Measurements from ENCODE around the gene PLOD3.

The PLOD3 gene

DNA sequence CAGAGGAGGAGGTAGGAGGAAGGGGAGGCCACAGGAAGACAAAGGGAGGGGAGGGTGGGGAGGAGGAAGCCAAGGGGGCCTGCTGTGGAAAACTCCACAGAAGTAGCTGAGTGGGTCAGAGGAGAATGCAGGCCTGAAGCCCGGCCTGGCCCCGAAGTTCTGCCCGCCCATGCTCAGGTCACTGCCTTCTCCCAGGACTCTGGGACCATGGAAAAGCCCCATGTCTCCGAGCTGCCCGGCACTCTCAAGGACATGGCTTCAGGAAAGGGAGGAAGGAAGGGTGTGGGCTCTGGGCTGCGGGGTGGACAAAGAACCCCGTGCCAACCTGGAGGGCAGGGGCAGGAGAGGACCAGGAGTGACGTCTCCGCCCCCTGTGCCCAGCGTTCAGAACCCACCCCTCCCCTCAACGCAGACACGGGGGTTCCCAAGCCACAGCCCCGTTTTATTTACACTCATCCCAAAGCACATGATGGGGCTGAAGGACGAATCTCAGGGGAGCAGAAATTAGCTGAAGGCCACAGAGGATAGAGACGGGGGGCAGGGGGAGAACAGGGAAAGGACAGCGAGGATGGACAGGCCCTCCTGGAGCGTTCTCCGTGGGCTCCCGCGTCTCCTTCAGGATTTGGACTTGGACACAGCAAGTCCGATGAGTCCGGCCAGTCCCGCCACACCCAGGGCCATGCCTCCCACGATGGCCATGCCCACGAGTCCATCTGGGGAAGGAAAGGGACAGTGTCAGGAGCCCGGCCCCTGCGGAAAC is 22.0 kb upstream of the PLOD3 start:
- DNase-seq = no peak

DNA sequence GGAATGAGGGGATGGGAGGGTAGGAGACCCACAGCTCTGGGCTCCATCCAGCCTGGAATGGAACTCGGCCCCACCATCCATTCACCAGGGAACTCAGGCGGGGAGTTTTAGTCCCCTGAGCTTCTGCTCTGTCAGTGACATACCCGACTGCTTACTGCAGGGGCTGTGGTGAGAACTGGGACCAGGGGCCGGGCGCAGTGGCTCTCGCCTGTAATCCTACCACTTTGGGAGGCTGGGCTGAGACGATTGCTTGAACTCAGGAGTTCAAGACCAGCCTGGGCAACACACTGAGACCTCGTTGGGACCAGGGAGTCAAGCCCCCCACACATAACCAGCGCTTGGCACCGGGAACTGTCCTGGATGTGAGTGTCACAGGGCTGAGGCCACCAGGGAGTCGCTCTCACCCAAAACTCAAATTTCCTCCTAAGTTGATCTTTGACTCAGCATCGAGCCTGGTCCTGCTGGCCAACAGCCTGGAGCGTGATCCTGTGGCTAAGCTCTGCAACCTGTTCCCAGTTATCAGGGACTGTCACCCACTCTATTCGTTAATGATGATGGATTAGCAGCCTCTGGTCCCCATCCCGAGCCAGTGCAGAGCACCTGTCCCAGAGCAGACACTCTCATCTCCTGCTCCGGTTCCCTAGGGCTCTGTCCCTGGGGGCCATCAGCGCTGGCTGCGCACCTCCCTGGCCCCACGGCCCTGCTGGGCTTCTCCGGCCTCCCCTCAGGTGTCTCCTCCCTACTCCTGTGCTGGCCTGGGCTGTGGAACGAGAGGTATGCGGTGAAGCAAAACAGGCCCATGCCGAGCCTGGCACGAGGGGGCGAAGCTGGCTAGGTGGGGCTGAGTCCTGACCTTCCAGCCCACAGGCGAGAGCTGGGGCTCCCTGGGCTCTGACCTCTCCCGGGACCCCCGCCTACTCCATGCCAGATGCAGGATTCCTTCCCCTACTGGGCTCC is 21.1 kb upstream of the PLOD3 start:
- no peak for DNase-seq

DNA sequence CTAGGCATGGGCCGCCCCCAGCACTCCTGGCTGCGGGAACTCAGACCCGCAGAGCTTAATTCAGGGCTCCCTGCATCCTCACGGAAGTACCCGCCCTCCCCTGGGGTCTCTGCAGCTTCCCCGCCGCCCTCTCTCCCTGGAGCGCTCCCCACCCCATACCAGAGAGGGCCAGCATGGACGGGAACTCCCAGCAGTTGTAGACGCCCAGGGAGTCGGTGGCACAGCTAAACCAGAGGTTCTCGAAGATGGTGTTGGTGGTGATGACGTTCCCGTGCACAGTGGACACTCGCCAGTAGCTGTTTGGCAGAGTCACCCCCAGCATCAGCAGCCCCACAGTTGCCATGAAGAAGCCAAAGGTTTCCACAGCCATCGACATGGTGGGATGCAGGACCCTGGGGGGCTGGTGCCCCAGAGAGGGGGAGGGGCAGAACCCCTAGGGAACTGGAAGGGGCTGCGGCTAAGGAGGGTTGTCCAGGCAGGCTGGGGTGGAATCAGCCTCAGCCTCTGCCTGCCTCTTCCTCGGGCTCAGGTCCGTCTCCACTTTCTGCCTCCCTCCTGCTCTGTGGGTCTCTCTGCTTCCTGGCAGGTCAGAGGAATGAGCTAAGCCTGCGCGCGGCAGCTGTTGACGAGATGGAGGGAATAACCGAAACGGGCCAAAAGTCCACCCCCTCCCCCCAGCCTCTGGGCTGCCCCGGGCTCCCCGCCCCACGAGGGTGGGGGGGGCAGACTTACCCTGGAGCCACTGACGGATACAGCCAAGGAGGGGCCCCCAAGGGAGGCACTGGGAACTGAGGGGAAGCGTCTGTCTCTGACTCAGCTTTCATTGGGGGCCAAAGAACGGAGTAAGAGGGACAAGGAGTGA is 20.1 kb upstream of the PLOD3 start, which contains the start of gene CLDN15:
CLDN15 (minus strand) TSS at position 597 of the 862 bp plus-strand sequence; CDS start at position 376, 221 bp downstream.
- DNase-seq = peak in 1 of 2 donors; percentile 93

DNA sequence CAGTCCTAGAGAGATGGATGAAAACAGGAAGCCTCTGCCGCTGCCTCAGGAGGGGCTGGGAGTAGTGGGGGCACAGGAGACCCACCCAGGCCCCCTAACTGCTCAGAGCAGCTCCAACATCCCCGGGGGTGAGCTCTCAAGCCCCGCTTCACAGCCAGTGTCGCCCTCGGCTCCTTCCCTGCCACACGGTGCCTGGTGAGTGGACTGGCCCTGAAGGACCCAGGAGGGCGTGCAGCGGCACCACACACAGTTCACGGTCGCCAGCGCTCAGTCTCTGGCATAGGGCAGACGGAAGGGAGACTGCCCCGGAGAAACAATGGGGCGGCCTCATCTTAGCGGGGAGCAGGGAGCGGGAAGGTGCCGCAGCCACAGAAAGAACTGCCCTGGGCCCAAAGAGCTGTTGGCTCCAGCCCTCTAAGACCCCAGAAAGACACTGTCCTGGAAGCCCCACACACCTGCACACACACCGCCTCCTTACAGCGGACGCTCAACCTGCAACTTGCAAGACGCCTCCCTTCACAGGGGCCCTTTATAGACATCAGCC is 19.0 kb upstream of the PLOD3 start:
- DNase-seq = no peak

DNA sequence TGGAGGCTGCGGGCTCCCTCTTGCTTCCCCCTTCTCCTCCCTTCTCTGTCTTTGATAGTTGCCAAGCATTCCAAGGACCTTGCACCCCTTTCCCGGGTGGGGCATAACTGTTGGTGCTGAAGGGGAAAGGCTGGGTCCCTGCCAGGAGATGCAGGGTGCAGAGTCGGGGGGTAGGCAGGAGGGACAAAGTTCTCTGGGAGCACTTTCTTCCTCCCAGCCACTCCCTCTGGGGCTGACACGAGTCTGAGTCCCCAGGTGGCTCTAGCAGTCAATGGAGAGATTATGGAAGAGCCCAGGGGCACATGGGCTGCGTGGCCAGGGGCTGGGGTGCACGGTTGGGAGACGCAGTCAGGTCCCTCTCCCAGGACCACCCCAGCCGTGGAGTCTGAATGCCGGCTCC is 18.1 kb upstream of the PLOD3 start:
- no peak for DNase-seq

DNA sequence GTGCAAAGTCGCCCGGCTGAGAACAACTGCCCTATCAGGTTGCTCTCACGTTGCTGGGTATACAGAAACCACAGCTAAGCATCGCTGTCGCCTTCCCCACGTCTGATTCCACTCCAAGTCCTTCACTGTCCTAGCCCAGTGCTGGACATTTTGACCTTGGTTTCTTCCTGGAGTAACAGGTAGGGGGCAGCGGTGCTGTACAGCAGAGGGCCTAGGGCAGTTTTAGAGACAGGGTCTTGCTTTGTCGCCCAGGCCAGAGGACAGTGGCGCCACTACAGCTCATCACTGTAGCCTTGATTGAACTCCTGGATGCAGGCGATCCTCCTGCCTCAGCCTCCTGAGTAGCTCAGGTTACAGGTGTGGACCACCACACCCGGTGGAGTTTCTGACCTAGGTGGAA is 17.7 kb upstream of the PLOD3 start:
- DNase-seq = peak in 1 of 2 donors; percentile 22

DNA sequence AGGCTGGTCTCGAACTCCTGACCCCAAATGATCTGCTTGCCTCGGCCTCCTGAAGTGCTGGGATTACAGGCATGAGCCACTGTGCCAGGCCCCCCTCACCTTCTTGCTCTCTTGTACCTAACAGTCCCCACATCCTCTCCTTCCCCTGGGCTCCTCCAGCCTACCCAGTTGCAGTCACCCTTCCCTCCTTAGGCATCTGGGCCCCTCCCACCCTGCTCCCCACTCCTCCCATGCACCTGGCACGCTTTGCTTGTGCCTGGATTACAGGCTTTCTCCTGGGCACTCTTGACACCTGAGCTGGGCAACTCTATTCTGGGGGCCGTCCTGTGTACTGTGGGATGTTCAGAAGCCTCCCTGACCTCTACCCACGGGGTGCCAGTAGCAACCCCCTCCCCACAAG is 17.3 kb upstream of the PLOD3 start:
- DNase-seq = no peak

DNA sequence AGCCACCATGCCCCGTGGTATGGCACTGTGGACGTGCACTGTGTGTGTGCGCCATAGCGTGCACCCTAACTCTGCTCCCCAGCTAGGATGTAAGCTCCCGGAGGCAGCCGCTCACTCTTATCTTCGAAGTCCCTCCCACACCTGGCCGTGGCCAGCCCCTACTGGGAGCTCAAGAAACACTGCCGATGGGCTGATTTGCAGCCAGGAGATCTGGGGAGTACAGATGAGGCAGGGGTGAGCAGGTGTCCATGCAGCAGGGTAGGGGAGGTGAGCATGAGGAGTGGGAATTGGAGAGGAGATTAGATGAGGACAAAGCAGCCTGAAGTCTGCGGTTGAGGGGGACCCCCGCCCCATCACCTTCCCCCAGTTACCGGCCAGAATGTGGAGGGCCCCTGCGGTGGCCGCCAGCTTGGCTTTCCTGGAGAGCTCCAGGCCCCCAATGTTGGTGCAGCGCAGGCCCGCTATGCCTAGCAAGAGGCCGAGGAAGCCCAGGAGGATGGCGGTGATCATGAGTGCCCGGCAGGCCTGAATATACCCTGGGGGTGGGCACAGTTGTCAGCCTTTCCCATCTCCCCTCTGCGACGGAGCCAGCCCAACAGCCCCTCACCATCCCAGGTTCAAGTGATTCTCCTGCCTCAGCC is 16.6 kb upstream of the PLOD3 start:
- DNase-seq = no peak

DNA sequence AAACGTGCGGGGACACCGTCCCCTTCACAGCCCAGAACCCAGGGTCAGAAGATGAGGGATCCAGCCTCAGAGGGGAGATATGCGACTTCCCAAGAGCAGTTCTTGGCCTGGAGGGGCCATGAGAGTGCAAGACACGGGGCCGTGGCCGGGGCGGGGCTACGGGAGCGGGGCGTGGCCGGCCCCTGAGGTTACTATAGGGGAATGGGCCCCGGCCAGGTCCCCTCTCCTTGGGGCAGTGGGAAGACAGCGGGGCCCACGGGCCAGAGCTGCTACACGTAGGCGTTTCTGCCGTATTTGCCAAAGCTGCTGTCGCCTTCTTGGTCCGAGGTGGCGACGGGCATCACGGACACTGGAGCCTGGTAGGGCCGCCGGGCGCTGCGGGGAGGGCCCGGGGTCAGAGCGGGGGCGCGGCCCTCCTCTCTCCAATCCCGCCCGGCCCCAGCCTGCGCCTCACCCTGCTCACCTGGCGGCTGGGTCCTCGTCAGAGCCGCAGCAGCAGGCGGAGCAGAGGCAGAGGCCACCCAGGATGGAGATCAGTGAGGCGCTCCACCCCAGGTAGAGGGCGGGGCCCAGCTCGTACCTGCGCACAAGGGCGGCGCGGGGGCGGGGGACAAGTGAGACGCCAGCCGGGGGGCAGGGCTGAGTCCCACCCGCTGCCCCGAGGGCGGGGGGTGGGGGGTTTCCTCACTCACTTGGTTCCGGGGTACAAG is 14.9 kb upstream of the PLOD3 start:
- no peak for DNase-seq

DNA sequence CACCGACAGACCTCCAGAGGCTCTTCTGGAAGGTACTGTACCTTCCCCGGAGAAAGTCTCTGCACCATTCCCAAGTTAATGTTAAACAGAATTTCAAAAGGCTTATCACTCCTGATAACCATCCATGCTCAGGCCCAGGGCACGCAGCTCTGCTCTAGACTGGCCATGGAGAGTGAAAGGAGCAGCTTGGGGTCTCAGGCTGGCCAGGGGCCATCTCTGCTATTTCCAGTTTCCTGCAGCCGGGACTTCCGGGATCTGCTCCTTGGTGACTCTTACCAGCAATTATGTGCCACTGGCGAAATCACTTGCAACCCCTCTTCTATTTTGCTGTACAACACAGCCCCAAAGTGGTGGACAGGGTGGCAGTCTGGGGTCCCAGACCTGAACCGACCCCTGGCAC is 14.3 kb upstream of the PLOD3 start:
- DNase-seq = no peak

DNA sequence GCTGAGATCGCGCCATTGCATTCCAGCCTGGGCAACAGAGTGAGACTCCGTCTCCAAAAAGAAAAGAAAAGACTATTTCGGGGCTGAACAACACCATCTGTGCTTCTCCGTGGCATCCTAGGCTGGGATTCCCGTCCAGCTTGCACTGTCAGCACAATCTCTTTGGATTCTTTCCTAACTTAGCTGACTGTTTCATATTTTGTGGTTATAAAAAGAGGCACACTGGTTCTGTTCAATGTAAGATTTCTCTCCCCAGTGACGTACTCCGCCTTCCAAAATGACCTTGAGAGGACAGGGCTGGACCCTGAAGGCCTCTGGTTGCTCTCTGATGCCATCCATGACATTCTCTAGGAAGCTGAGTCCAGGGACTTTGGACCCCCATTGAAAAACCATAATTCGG is 9.3 kb upstream of the PLOD3 start:
- no peak for DNase-seq

DNA sequence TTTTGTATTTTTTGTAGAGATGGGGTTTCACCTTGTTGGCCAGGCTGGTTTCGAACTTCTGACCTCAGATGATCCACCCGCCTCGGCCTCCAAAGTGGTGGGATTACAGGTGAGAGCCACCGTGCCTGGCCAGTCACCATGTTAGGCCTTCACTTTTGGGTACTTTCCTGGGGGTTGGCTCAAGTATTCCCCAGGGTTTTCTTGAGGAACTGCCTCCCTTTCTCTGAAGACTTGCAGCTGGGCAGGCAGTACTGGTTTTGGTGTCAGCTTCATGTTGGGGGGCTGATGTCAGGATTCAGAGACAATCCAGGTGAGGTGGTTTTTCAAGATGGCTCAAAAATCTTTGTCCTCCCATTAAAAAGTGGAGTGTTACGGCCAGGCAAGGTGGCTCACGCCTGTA is 8.3 kb upstream of the PLOD3 start:
- DNase-seq = no peak

DNA sequence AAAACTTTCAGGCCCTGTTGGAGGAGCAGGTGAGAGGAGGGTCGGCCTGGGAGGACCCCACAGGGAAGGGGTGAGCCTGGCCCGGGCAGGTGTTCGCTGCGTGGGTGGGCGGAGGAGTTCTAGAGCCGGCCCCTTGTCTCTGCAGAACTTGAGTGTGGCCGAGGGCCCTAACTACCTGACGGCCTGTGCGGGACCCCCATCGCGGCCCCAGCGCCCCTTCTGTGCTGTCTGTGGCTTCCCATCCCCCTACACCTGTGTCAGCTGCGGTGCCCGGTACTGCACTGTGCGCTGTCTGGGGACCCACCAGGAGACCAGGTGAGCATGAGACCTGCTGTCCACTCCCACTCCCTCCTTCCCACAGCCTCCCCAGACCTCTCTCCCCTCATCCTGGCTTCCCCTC is 6.1 kb upstream of the PLOD3 start:
- DNase-seq = no peak

DNA sequence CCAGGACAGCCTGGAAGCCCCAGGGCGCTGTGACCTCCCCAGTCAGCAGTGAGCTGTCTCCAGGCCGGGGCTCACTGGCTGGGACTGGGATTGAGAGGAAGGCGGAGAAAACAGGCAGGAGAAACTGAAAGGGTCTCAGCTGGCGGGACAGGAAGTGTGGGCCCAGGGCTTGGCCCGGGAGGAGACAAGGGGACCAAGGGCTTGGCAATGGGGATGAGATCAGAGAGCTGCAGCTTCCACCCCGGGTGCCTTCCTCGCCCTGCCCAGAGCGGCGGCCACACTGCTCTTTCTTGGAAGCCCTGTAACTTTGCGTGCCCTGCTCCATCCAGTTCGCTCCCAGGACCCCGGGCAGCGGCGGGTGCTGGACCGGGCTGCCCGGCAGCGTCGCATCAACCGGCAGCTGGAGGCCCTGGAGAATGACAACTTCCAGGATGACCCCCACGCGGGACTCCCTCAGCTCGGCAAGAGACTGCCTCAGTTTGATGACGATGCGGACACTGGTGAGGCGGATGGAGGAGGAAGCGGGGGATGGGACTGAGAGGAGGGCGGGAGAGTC is 5.0 kb upstream of the PLOD3 start:
- no peak for DNase-seq

DNA sequence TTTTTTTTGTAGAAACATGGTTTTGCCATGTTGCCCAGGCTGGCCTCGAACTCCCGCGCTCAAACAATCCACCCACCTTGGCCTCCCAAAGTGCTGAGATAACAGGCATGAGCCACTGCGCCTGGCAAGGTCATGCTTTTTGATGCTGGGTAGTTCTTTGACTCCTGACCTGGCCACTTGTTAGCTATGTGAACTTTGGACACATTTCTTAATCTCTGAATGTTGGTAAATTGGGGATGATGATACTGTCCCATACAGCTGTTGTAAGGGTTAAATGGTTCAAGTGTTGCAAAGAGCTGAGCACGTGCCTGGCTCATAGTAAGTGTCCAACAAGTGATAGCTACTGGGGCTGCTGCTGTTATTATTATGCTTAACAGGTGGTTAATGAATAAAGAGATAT is 2.9 kb upstream of the PLOD3 start:
- DNase-seq = no peak

DNA sequence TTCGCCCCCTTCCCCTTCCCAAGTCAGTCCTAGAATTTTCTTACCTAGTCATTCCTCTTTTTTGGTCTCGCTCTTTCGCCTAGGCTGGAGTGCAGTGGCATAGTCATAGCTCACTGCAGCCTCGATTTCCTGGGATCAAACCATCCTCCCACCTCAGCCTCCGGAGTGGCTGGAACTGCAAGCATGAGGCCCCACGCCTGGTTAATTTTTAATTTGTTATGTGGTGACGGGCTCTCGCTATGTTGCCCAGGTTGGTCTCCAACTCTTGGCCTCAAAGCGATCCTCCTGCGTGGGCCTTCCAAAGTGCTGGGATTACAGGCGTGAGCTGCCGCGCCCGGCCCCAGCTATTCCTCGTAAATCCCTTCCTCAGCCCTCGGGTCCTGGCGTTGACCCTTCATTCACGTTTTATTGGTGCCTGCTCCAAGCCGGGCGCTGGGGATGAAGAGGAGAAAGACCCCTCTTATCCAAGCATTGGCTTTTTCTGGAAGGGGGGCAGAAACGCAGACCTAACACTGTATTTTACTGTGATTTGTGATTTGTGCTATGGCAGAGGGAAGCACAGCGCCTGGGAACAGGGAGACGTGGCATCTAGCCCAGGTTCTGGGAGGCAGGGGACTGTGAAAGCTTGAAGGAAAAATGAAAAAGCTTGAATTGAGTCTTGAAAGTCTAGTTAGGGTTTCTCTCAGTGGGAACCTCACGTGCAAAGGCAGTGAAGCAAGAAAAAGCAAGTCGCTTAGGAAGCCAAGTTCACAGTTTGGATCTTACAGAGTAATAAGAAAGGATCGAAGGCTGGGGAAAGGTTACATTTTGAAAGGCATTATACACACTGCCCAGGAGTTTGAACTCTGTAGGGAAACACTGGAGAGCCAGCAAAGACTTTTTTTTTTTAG is 1.1 kb upstream of the PLOD3 start:
- DNase-seq = no peak

DNA sequence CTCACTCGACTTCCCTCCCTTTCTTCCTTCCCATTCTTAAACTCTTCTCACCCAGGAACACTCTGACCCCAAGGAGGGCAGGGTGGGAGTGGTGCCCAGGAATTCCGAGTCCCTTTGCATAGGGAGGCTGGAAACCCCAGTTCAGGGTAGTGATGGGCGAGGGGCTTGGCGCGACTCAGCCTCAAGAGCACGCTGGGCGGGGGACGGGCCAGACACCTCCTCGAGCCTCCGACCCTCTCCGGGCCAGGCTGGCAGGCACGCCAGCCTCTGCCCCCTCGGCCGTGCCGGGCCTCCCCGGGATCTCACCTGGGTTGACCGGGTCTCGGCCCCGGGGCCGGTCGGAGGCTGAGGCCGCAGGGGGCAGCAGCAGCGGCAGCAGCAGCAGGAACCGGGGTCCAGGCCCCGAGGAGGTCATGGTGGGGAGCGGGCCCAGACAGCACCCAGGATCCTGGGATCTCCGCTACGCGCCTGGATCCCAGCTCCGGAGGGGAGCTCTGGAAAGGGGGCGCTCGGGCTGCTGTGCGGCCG is 457 bp downstream of the PLOD3 start:
- no peak for DNase-seq

DNA sequence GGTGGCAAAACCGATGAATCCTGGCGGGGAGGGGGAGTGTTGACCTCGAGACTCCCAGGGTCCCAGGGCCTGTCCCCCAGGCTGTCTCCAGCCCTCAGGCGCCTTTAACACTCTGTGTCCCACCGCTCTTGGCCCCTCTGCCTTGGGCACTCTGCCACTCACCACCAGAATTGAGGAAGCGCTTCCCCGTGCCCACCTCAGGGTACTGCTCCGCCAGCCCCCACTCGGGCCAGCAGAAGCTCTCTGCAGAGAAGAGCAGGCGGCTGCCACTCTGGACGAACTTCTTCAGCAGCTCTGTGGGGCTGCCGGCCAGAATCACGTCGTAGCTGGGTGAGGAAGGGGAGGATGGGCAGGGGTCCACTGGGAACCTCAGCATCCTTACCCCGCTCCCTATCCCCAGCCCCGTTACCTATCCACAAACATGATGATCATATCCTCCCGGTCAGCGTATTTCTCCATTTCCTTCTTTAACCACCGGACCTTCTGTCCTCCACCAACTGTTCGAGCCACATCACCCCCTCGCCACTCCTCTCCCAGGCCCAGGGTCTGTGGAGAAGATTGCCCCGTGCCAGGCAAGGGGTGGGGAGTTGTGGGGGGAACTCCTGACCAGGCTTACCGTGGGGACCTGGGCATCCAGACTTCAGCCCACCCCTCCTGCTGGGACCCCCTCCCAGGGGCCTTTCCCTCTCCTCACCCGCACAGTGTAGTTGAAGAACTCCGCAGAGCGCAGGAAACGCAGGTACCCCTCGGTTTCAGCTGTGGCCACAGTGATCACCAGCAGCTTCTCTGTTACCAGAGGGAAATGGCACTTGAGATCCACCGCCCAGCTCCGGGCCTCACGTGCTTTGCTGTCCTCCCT is 1.2 kb downstream of the PLOD3 start:
- no peak for DNase-seq

DNA sequence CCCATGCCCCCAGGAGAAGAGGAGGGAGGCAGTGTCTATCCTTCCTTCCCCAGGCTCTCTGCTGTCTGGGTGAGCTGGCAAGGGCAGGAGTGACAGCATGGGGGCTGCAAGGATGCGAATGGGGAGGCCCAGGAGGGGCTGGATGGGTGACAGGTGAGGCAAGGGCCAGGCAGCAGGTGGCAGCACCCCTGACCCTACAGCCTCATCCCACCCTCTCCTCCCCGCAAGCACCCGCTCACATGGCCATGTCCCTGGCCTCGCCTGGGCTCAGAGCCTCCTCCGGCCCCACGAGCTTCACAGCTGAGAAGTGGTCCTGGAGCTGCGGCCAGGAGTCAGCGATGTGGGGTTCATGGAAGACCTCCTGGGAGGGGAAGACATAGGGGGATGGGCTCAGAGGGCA is 5.4 kb downstream of the PLOD3 start:
- DNase-seq = no peak
